Spleen (tissue), 11 donors: Measurements from ENCODE around the gene PUS10. TPM values are rescaled to one million over a fixed set of nuclear protein-coding genes. Genes with fewer than 3 reads are reported as not detected.
A peak's percentile ranks its signal among the peaks of the same experiment; 100 is the strongest.

Experiments
- DNase-seq: peaks from one replicate; pipeline ENCODE4 v3.0.0-alpha.2; 2020
- H3K27ac ChIP-seq, 8 donors: fragments of 200-600 bp; sonication (generic) in 7 of 8; 1 replicate in 4 of 8; 2 replicates in 4 of 8; pipeline versions ENCODE4 v1.5.0 to v1.8.0; 2016 to 2021; ENCODE audit warnings: inconsistent platforms in 4 of 8, mild to moderate bottlenecking in 4 of 8, moderate library complexity in 1 of 8
- H3K27me3 ChIP-seq, 7 donors: fragments of 200-600 bp; sonication (generic) in 6 of 7; replicated peaks in 1 of 7; 1 replicate in 4 of 7; 2 replicates in 3 of 7; pipeline versions ENCODE4 v1.5.0 to v1.8.0; 2016 to 2021; ENCODE audit warnings: inconsistent platforms in 3 of 7, mild to moderate bottlenecking in 1 of 7
- H3K36me3 ChIP-seq, 6 donors: fragments of 200-600 bp; sonication (generic) in 5 of 6; 1 replicate in 4 of 6; 2 replicates in 2 of 6; pipeline versions ENCODE4 v1.5.0 to v1.8.0; 2016 to 2021; ENCODE audit warnings: inconsistent platforms in 2 of 6
- H3K4me1 ChIP-seq, 6 donors: fragments of 200-600 bp; sonication (generic) in 5 of 6; 1 replicate in 3 of 6; 2 replicates in 3 of 6; pipeline versions ENCODE4 v1.5.0 to v1.8.0; 2016 to 2021; ENCODE audit warnings: inconsistent platforms in 3 of 6
- H3K4me3 ChIP-seq, 8 donors: fragments of 200-600 bp; sonication (generic) in 7 of 8; 1 replicate in 4 of 8; 2 replicates in 4 of 8; pipeline versions ENCODE4 v1.5.0 to v1.8.0; 2016 to 2021; ENCODE audit warnings: inconsistent platforms in 4 of 8, mild to moderate bottlenecking in 4 of 8, moderate library complexity in 2 of 8
- H3K9me3 ChIP-seq, 8 donors: fragments of 200-600 bp; sonication (generic) in 7 of 8; 1 replicate in 4 of 8; 2 replicates in 4 of 8; pipeline versions ENCODE4 v1.5.0 to v1.8.0; 2016 to 2021; ENCODE audit warnings: inconsistent platforms in 4 of 8
- CTCF ChIP-seq, 11 experiments: fragments of 200-600 bp in 7 of 11; fragments of 450-650 bp in 4 of 11; sonication (generic) in 4 of 11; IDR thresholded peaks in 8 of 11; conservative IDR thresholded peaks in 3 of 11; 1 replicate in 7 of 11; 2 replicates in 4 of 11; pipeline versions ENCODE4 v1.4.0 to v1.8.0; 2016 to 2021; ENCODE audit warnings: antibody characterized with exemption in 11 of 11, inconsistent platforms in 4 of 11, mild to moderate bottlenecking in 1 of 11
- POLR2A ChIP-seq, 3 donors: fragments of 450-650 bp; IDR thresholded peaks; one replicate each; pipeline ENCODE4 v1.5.1; 2017; ENCODE audit warnings: antibody characterized with exemption in 3 of 3, mild to moderate bottlenecking in 1 of 3
- POLR2AphosphoS5 ChIP-seq, 3 donors: sonication (generic); formaldehyde crosslinking; IDR thresholded peaks; one replicate each; pipeline ENCODE4 v1.5.1; 2017; ENCODE audit warnings: antibody characterized with exemption in 3 of 3
- WGBS, 5 donors: extraction: QIAGEN DNeasy Blood & Tissue Kit in 3 of 5; methylation state at CpG; one replicate each; pipeline versions ENCODE4 v1.1.5 to v1.1.7; 2013 to 2018; 5-methylcytosine and 5-hydroxymethylcytosine counted together
- intact Hi-C: fragments of 100-400 bp; cut with DNase I; formaldehyde crosslinking; loops from one replicate; pipeline ENCODE4 v1.15.0; 2023; ENCODE audit warnings: low total_unique reads
- polyA plus RNA-seq, 3 donors: library from polyadenylated mRNA; stranded (reverse); fragments of 200-250 nt; gene quantifications; one replicate each; pipeline ENCODE4 v1.2.1, GENCODE V29; 2013
- total RNA-seq, 7 donors: library from RNA; depleted of rRNA in 3 of 7; stranded (reverse); fragments of >200 nt in 3 of 7; fragmentation: NEBNext Ultra II Directional in 4 of 7; extraction: Animal tissue kit (Norgen Biotek cat#: 25700) in 4 of 7; gene quantifications; one replicate each; pipeline versions ENCODE4 v1.1.0 to v1.2.1, GENCODE V29; 2016 to 2021
- donor health status: healthy with polysubstance abuse.
- donor health status: DM: no; HTN: no; CAD: no; lungs with moderate emphysema.
- donor health status: DM: no; HTN: no; CAD: no.
- donor health status: Bipolar disorder and iron deficiency.
- donor health status: healthy.
- donor health status: DM: no; HTN: no; CAD: no.
- donor health status: DM: yes; HTN: yes; CAD: no.

PUS10 gene
- total and polyA plus RNA-seq, 10 donors: 3.5 to 12.6 (median 6.4) TPM

GRCh38 chr2:60965499-60965785 lies 52.6 kb downstream of the PUS10 start:
- no peaks in the 10 kb centered on the region for H3K9me3 ChIP-seq
- no peaks in the 10 kb centered on the region for H3K36me3 ChIP-seq
- TF ChIP-seq POLR2A (IDR thresholded peaks at IDR 0.05) (no peak), CTCF (IDR thresholded peaks at IDR 0.05 in 8 of 11, conservative IDR thresholded peaks at IDR 0.05 in 3 of 11) (no peak), POLR2AphosphoS5 (IDR thresholded peaks at IDR 0.05) (no peak)
- peak overlapping the region in 7 of 8 donors; percentile 11 to 70 (median 65) for H3K27ac ChIP-seq
- no peak overlapping the region for H3K4me3 ChIP-seq
- peaks cover 11 to 61% (median 27%) of the 10 kb centered on the region in 6 donors for H3K4me1 ChIP-seq
- intact Hi-C loops: no loop called here
- no peaks in the 10 kb centered on the region for H3K27me3 ChIP-seq
- DNase-seq: no peak

GRCh38 chr2:60964651-60965498 lies 53.2 kb downstream of the PUS10 start:
- intact Hi-C loops: no loop called here
- H3K9me3 ChIP-seq: no peaks in the 10 kb centered on the region
- peaks cover 11 to 61% (median 27%) of the 10 kb centered on the region in 6 donors for H3K4me1 ChIP-seq
- no peak overlapping the region for H3K4me3 ChIP-seq
- no peak for DNase-seq
- no peaks in the 10 kb centered on the region for H3K27me3 ChIP-seq
- peaks cover 0 to 5% (median under 1%) of the 10 kb centered on the region in 6 donors for H3K36me3 ChIP-seq
- H3K27ac ChIP-seq: peak overlapping the region; percentile 6 to 70 (median 49)
- WGBS, 5 donors: 64 to 73% (median 67%) methylated on average over 7 of the region's 7 CpGs
- TF ChIP-seq POLR2A (IDR thresholded peaks at IDR 0.05) (no peak), POLR2AphosphoS5 (IDR thresholded peaks at IDR 0.05) (no peak), CTCF (IDR thresholded peaks at IDR 0.05 in 8 of 11, conservative IDR thresholded peaks at IDR 0.05 in 3 of 11) (no peak)

- no peak overlapping the region for H3K27ac ChIP-seq
- H3K27me3 ChIP-seq: no peaks in the 10 kb centered on the region
- no peaks in the 10 kb centered on the region for H3K9me3 ChIP-seq
- peaks cover 0 to 19% (median 3%) of the 10 kb centered on the region in 6 donors for H3K36me3 ChIP-seq
- DNase-seq: no peak
- peaks cover 11 to 49% (median 27%) of the 10 kb centered on the region in 6 donors for H3K4me1 ChIP-seq
- intact Hi-C loops: no loop called here
- no peak overlapping the region for H3K4me3 ChIP-seq
- TF ChIP-seq POLR2AphosphoS5 (IDR thresholded peaks at IDR 0.05): no peak
- TF ChIP-seq POLR2A (IDR thresholded peaks at IDR 0.05): no peak
- TF ChIP-seq CTCF (IDR thresholded peaks at IDR 0.05 in 8 of 11, conservative IDR thresholded peaks at IDR 0.05 in 3 of 11): no peak
Measured at GRCh38 chr2:60963190-60963589, 54.9 kb downstream of the PUS10 start.

- H3K27ac ChIP-seq: no peak overlapping the region
- peaks cover 11 to 42% (median 27%) of the 10 kb centered on the region in 6 donors for H3K4me1 ChIP-seq
- intact Hi-C loops: no loop called here
- no peak for DNase-seq
- no peaks in the 10 kb centered on the region for H3K27me3 ChIP-seq
- TF ChIP-seq CTCF (IDR thresholded peaks at IDR 0.05 in 8 of 11, conservative IDR thresholded peaks at IDR 0.05 in 3 of 11): no peak
- TF ChIP-seq POLR2AphosphoS5 (IDR thresholded peaks at IDR 0.05): no peak
- TF ChIP-seq POLR2A (IDR thresholded peaks at IDR 0.05): no peak
- 58 to 80% (median 64%) methylated on average over 2 of the region's 2 CpGs for WGBS, 5 donors
- H3K9me3 ChIP-seq: no peaks in the 10 kb centered on the region
- peaks cover 0 to 19% (median 3%) of the 10 kb centered on the region in 6 donors for H3K36me3 ChIP-seq
- no peak overlapping the region for H3K4me3 ChIP-seq
Measured at GRCh38 chr2:60962528-60962927, 55.5 kb downstream of the PUS10 start.
